ENCODE results near the gene CD244. TPM values are rescaled to one million over a fixed set of nuclear protein-coding genes. Genes with fewer than 3 reads are reported as not detected.
"Not testable (repeated sequence)": the region's sequence is repeated elsewhere in the genome, so short reads cannot be mapped to it uniquely, and the experiment has no call there.

CD244 gene
- total RNA-seq, 1 donor from 2014 or later, result not detected

DNA sequence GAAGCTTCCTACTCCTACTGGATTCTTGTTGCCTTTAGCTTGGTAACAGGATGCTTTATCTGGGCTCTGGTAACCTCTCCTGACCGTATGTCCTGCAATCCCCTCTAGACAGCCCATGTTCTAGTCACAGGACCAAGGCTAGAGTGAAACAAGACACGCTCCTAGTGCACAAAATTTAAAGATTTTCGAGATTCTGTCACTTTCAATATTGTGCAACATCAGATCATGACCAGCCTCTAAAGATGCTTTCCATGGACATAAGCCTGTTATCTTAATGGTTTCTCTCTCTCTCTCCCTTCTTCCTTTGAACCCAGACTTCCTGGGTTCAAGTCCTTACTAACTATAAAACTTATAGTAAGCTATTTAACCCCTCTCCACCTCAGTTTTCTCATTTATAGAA is 68.3 kb downstream of the CD244 start:
- TF ChIP-seq, protein P1, sequence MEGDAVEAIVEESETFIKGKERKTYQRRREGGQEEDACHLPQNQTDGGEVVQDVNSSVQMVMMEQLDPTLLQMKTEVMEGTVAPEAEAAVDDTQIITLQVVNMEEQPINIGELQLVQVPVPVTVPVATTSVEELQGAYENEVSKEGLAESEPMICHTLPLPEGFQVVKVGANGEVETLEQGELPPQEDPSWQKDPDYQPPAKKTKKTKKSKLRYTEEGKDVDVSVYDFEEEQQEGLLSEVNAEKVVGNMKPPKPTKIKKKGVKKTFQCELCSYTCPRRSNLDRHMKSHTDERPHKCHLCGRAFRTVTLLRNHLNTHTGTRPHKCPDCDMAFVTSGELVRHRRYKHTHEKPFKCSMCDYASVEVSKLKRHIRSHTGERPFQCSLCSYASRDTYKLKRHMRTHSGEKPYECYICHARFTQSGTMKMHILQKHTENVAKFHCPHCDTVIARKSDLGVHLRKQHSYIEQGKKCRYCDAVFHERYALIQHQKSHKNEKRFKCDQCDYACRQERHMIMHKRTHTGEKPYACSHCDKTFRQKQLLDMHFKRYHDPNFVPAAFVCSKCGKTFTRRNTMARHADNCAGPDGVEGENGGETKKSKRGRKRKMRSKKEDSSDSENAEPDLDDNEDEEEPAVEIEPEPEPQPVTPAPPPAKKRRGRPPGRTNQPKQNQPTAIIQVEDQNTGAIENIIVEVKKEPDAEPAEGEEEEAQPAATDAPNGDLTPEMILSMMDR (IDR thresholded peaks at IDR 0.05), result no peak
- no peak for DNase-seq (ENCODE audit: low spot score)
- Mint-ChIP-seq H3K9me3 (ENCODE audit: low read depth) (no peaks in the 10 kb centered on the region), H3K36me3 (ENCODE audit: low read depth) (no peaks in the 10 kb centered on the region), H3K4me3 (ENCODE audit: unreplicated experiment) (no peak overlapping the region), H3K4me1 (ENCODE audit: low read depth) (no peaks in the 10 kb centered on the region), H3K27ac (ENCODE audit: unreplicated experiment) (no peak overlapping the region), H3K27me3 (ENCODE audit: low read depth) (peaks cover 4% of the 10 kb centered on the region)

DNA sequence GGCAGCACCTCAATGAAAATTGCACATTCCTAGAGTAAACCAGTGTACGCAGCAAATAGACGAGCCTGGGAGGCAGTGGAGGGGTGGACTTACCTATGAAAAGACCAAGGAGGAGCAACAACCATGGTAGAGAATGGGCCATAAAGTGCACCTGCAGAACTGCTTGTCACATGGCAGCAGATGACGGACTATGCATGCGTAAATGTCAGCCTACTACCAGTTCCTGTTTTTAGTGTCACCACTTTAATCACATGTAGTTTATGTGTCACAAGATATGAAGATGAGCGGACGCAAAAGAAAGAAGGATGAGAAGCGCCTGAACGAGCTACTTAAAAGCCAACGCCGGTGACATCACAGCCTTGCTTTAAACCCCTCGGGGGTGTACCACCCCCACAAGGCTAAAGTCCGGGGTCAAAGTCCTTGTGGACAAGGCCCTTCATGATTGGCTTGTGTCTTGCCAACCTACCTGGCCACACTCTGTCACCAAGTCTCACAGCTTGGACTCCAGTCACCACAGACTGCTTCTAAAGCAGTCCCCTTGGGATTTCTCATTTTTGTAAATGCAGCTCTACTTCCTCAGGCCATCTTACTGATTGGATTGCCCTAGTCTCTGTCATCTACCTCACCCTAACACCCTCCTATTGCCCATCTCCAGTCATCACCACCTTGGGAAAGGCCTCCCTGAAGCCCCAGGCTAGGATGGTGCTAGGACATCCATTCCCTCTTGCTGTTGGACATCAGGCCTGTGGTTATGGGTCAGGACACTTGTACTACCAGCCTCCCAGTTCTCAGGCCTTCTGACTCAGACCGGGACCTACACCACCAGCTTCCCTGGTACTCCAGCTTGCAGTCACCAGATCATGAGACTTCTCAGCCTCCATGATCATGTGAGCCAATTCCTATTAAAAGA is 72.7 kb downstream of the CD244 start:
- no peaks in the 10 kb centered on the region for H3K36me3 Mint-ChIP-seq (ENCODE audit: low read depth)
- H3K4me1 Mint-ChIP-seq (ENCODE audit: low read depth), result no peaks in the 10 kb centered on the region
- DNase-seq (ENCODE audit: low spot score), result no peak
- no peak overlapping the region for H3K27ac Mint-ChIP-seq (ENCODE audit: unreplicated experiment)
- no peaks in the 10 kb centered on the region for H3K9me3 Mint-ChIP-seq (ENCODE audit: low read depth)
- H3K27me3 Mint-ChIP-seq (ENCODE audit: low read depth), result no peaks in the 10 kb centered on the region
- TF ChIP-seq, protein P1 (IDR thresholded peaks at IDR 0.05), result no peak
- H3K4me3 Mint-ChIP-seq (ENCODE audit: unreplicated experiment), result no peak overlapping the region

DNA sequence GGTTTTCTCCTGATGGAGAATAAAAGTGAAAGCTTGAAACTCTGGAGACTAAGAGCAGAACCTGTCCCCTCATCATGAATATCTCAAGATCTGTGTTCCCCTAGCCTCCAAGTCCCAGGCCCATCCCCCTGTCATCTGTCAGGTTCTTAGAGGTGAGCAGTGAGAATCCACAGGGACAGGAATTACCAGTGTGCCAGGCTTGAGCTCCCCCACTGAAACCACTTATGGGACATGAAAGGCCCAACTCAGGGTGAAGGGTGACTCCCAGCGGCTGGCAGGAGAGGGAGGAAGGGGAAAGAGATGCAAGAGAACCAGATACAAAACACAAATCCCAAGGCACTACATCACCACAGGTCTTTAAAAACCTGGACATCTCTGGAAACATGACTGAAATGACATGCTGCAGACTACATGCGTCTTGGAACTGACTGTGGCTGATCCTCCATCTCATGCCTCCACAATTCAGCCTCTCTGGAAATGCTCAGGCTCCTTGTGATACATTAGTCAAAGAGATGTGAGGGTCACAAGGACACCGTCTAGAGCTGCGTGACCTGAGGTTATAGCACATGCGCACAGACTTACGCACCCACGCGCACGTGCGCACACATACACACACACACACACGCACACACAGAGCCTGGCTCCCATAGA is 73.5 kb downstream of the CD244 start:
- Mint-ChIP-seq H3K27ac (ENCODE audit: unreplicated experiment) (no peak overlapping the region), H3K4me3 (ENCODE audit: unreplicated experiment) (no peak overlapping the region), H3K27me3 (ENCODE audit: low read depth) (no peaks in the 10 kb centered on the region), H3K36me3 (ENCODE audit: low read depth) (no peaks in the 10 kb centered on the region), H3K9me3 (ENCODE audit: low read depth) (no peaks in the 10 kb centered on the region), H3K4me1 (ENCODE audit: low read depth) (no peaks in the 10 kb centered on the region)
- TF ChIP-seq, protein P1 (IDR thresholded peaks at IDR 0.05), result no peak
- no peak for DNase-seq (ENCODE audit: low spot score)

DNA sequence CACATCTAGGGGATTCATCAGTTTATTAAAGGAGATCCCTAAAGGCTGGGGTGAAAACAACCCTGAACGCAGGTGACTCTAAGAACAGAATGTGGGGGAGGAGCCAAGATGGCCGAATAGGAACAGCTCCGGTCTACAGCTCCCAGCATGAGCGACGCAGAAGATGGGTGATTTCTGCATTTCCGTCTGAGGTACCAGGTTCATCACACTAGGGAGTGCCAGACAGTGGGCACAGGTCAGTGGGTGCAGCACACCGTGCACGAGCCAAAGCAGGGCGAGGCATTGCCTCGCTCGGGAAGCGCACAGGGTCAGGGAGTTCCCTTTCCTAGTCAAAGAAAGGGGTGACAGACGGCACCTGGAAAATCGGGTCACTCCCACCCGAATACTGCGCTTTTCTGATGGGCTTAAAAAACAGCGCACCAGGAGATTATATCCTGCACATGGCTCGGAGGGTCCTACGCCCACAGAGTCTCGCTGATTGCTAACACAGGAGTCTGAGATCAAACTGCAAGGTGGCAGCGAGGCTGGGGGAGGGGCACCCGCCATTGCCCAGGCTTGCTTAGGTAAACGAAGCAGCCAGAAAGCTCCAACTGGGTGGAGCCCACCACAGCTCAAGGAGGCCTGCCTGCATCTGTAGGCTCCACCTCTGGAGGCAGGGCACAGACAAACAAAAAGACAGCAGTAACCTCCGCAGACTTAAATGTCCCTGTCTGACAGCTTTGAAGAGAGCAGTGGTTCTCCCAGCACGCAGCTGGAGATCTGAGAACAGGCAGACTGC is 79.5 kb downstream of the CD244 start:
- not testable (repeated sequence) for H3K9me3 Mint-ChIP-seq (ENCODE audit: low read depth); H3K4me3 Mint-ChIP-seq (ENCODE audit: unreplicated experiment); DNase-seq (ENCODE audit: low spot score); H3K36me3 Mint-ChIP-seq (ENCODE audit: low read depth); H3K27me3 Mint-ChIP-seq (ENCODE audit: low read depth); H3K27ac Mint-ChIP-seq (ENCODE audit: unreplicated experiment); H3K4me1 Mint-ChIP-seq (ENCODE audit: low read depth)

DNA sequence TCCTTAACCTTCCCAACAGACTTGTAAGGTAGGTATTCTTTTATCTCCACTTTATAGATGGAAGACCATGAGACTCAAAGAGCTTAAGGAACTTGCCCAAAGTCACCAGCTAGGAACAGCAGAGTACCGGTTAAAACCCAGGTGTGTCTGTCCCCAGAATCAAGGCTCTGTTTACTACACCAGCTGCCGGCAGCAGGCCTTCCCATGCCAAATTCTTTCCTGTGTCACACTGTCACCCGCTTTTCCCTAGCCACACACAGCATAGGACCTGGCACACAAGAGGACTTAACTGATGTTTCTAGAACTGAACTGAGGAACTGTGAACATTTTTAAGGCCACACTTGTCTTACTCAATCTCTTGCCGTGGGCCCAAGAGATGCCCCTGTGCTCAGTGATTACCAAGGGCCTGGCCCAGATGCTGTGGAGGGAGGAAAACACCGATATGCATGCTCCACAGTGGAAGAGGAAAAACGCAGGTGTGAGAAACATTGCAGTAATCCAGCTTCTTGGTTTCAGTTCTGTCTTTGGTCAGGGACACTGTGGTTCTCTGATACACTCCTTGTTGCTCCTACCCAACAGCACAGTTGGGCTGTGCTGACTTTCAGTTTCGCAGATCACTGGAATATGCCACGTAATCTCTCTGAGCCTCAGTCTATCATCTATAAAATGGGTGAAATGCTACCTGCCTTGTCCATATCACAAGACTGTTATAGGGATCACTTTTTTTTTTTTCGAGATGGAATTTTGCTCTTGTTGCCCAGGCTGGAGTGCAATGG is 80.6 kb downstream of the CD244 start:
- Mint-ChIP-seq H3K9me3 (ENCODE audit: low read depth) (no peaks in the 10 kb centered on the region), H3K27me3 (ENCODE audit: low read depth) (no peaks in the 10 kb centered on the region), H3K27ac (ENCODE audit: unreplicated experiment) (no peak overlapping the region), H3K36me3 (ENCODE audit: low read depth) (no peaks in the 10 kb centered on the region), H3K4me3 (ENCODE audit: unreplicated experiment) (no peak overlapping the region), H3K4me1 (ENCODE audit: low read depth) (no peaks in the 10 kb centered on the region)
- TF ChIP-seq, protein P1 (IDR thresholded peaks at IDR 0.05), result no peak
- no peak for DNase-seq (ENCODE audit: low spot score)

Measured in chondrocyte (in vitro differentiated cells).